ENCODE measurements around the gene LMTK3. TPM values are rescaled to one million over a fixed set of nuclear protein-coding genes. Genes with fewer than 3 reads are reported as not detected.

LMTK3 gene
- polyA plus RNA-seq, 1 donor = 7.2 TPM

DNA sequence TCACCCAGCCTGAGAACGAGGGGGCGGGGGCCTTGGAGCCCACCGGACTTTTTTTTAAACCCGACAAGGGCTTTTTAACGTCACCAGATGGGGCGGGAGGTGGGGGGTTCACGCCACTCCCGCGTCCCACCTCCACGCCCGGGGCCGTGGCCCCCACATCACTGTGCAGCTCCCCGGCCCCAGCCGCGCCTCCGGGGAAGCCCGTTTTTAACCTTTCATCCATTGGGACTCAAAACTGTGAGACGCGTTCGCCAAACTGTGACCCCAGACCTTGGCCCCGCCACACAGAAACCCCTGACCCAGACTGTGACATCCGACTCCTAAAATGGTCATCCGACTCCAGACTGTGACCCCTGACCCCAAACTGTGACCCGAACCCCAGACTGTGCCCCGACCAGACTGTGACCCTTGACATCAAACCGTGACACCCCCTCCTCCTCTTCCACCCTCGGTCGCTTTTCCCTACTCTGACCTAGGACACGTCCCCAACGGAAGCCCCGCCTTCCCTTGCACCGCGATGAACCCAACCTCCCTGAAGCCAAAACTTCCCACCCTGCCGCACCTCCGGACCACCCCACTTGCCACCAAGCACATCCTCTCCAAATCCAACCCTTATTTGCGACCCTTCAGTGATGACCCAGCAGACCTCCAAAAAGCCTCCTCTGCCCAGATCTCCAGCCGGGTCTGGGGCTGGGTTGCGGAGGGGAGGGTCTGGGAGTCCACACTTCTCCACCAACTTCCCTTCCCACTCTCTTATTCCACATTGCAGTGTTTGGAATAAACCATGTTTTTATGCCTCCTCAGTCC lies 67.3 kb downstream of the LMTK3 start:
- 0% methylated on average over 4 of the region's 38 CpGs for WGBS (ENCODE audit: insufficient coverage, low lambda C conversion rate)
- Histone ChIP-seq H3K27ac (ENCODE audit: low read length) (no peak overlapping the region), H3K4me1 (ENCODE audit: control insufficient read depth, insufficient read depth, low read length) (peaks cover 11% of the 10 kb centered on the region), H3K36me3 (ENCODE audit: control insufficient read depth, insufficient read depth, low read length) (peaks cover 21% of the 10 kb centered on the region), H3K27me3 (ENCODE audit: control insufficient read depth, insufficient read depth, low read length) (peaks cover 40% of the 10 kb centered on the region), H3K9me3 (ENCODE audit: control insufficient read depth, low read depth, low read length) (peaks cover 11% of the 10 kb centered on the region), H3K4me3 (ENCODE audit: low read length) (no peak overlapping the region)
- no peak for DNase-seq

DNA sequence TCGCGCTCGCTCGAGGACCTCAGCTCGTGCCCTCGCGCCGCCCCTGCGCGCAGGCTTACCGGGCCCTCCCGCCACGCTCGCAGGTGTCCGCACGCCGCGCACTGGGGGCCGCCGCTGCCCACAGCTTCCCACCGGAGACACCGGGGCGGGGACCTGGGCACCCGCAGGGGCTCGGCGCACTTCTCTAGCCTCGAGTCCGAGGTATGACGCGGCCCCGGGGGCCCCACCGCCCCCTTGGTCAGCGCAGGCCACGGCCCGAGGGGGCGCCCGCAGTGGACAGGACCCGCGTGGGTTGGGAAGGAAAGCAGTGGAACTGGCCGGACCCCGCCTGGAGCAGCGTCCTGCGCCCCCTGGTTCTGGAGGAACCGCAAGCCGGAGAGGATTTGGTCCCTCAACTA lies 67.9 kb downstream of the LMTK3 start:
- peaks cover 11% of the 10 kb centered on the region for H3K9me3 ChIP-seq (ENCODE audit: control insufficient read depth, low read depth, low read length)
- peaks cover 41% of the 10 kb centered on the region for H3K27me3 ChIP-seq (ENCODE audit: control insufficient read depth, insufficient read depth, low read length)
- H3K4me1 ChIP-seq (ENCODE audit: control insufficient read depth, insufficient read depth, low read length) = peaks cover 11% of the 10 kb centered on the region
- H3K27ac ChIP-seq (ENCODE audit: low read length) = no peak overlapping the region
- H3K36me3 ChIP-seq (ENCODE audit: control insufficient read depth, insufficient read depth, low read length) = peaks cover 17% of the 10 kb centered on the region
- H3K4me3 ChIP-seq (ENCODE audit: low read length) = no peak overlapping the region
- DNase-seq = no peak
- WGBS (ENCODE audit: insufficient coverage, low lambda C conversion rate) = no CpG with 5 or more reads among the region's 45 CpGs

DNA sequence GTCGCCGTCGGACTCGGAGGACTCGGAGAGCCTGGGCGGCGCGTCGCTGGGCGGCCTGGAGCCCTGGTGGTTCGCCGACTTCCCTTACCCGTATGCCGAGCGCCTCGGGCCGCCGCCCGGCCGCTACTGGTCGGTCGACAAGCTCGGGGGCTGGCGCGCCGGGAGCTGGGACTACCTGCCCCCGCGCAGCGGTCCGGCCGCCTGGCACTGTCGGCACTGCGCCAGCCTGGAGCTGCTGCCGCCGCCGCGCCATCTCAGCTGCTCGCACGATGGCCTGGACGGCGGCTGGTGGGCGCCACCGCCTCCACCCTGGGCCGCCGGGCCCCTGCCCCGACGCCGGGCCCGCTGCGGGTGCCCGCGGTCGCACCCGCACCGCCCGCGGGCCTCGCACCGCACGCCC lies 68.4 kb downstream of the LMTK3 start:
- H3K4me3 ChIP-seq (ENCODE audit: low read length) = no peak overlapping the region
- WGBS (ENCODE audit: insufficient coverage, low lambda C conversion rate) = no CpG with 5 or more reads among the region's 60 CpGs
- H3K27me3 ChIP-seq (ENCODE audit: control insufficient read depth, insufficient read depth, low read length) = peaks cover 41% of the 10 kb centered on the region
- H3K4me1 ChIP-seq (ENCODE audit: control insufficient read depth, insufficient read depth, low read length) = peaks cover 11% of the 10 kb centered on the region
- no peak overlapping the region for H3K27ac ChIP-seq (ENCODE audit: low read length)
- no peak for DNase-seq
- H3K36me3 ChIP-seq (ENCODE audit: control insufficient read depth, insufficient read depth, low read length) = peaks cover 12% of the 10 kb centered on the region
- H3K9me3 ChIP-seq (ENCODE audit: control insufficient read depth, low read depth, low read length) = peaks cover 11% of the 10 kb centered on the region

GRCh38 chr19:48442116-48443035 lies 69.3 kb downstream of the LMTK3 start:
- H3K27ac ChIP-seq (ENCODE audit: low read length) = no peak overlapping the region
- DNase-seq = no peak
- H3K36me3 ChIP-seq (ENCODE audit: control insufficient read depth, insufficient read depth, low read length) = peaks cover 3% of the 10 kb centered on the region
- peaks cover 44% of the 10 kb centered on the region for H3K27me3 ChIP-seq (ENCODE audit: control insufficient read depth, insufficient read depth, low read length)
- no CpG with 5 or more reads among the region's 94 CpGs for WGBS (ENCODE audit: insufficient coverage, low lambda C conversion rate)
- peaks cover 11% of the 10 kb centered on the region for H3K9me3 ChIP-seq (ENCODE audit: control insufficient read depth, low read depth, low read length)
- H3K4me1 ChIP-seq (ENCODE audit: control insufficient read depth, insufficient read depth, low read length) = peaks cover 11% of the 10 kb centered on the region
- no peak overlapping the region for H3K4me3 ChIP-seq (ENCODE audit: low read length)

DNA sequence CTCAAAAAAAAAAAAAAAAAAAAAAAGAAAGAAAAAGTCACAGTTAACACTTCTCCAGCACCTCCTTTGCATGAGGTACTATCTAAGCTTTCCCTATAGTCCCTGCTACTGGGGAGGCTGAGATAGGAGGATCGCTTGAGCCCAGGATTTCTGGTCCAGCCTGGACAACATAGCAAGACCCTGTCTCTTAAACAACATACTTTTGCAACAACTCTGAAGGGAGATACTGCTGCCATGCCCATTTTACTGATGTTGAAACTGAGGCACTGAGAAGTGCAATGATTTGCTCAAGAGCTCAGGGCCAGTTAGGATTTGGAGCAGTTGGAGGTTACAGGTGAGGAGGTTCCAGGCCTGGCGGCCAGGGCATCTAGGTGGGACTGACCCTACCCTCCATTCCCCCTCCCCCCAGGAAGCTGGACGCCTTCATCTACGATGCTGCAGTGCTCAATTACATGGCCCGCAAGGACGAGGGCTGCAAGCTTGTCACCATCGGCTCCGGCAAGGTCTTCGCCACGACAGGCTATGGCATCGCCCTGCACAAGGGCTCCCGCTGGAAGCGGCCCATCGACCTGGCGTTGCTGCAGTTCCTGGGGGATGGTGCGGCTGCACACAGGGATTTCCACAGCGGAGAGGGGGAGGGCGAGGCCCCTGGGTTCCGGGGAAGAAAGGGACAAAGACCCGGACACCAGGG lies 70.1 kb downstream of the LMTK3 start:
- DNase-seq = no peak
- H3K4me1 ChIP-seq (ENCODE audit: control insufficient read depth, insufficient read depth, low read length) = peaks cover 8% of the 10 kb centered on the region
- no peak overlapping the region for H3K4me3 ChIP-seq (ENCODE audit: low read length)
- no peaks in the 10 kb centered on the region for H3K36me3 ChIP-seq (ENCODE audit: control insufficient read depth, insufficient read depth, low read length)
- H3K9me3 ChIP-seq (ENCODE audit: control insufficient read depth, low read depth, low read length) = peaks cover 11% of the 10 kb centered on the region
- H3K27me3 ChIP-seq (ENCODE audit: control insufficient read depth, insufficient read depth, low read length) = peaks cover 48% of the 10 kb centered on the region
- WGBS (ENCODE audit: insufficient coverage, low lambda C conversion rate) = no CpG with 5 or more reads among the region's 20 CpGs
- no peak overlapping the region for H3K27ac ChIP-seq (ENCODE audit: low read length)

GRCh38 chr19:48436586-48436985 lies 75.0 kb downstream of the LMTK3 start:
- Histone ChIP-seq H3K27me3 (ENCODE audit: control insufficient read depth, insufficient read depth, low read length) (peaks cover 29% of the 10 kb centered on the region), H3K4me3 (ENCODE audit: low read length) (no peak overlapping the region), H3K36me3 (ENCODE audit: control insufficient read depth, insufficient read depth, low read length) (no peaks in the 10 kb centered on the region), H3K27ac (ENCODE audit: low read length) (no peak overlapping the region), H3K9me3 (ENCODE audit: control insufficient read depth, low read depth, low read length) (no peaks in the 10 kb centered on the region), H3K4me1 (ENCODE audit: control insufficient read depth, insufficient read depth, low read length) (no peaks in the 10 kb centered on the region)
- DNase-seq = no peak
- 94% methylated on average over 2 of the region's 5 CpGs for WGBS (ENCODE audit: insufficient coverage, low lambda C conversion rate)

Other genes starting within 250 kb of the LMTK3 start
- 2.2 TPM for gene ZNF114, start 241.8 kb downstream of the LMTK3 start, polyA plus RNA-seq
- gene EMP3, start 186.3 kb downstream of the LMTK3 start, polyA plus RNA-seq = 43.6 TPM
- 10.3 TPM for gene TMEM143, start 147.9 kb downstream of the LMTK3 start, polyA plus RNA-seq
- 0.12 TPM for gene SYNGR4, start 147.5 kb downstream of the LMTK3 start, polyA plus RNA-seq
- 253 TPM for gene KDELR1, start 120.3 kb downstream of the LMTK3 start, polyA plus RNA-seq
- gene GRIN2D, start 118.2 kb downstream of the LMTK3 start, polyA plus RNA-seq = 0.48 TPM
- gene GRWD1, start 65.9 kb downstream of the LMTK3 start, polyA plus RNA-seq = 19.3 TPM
- gene KCNJ14, start 56.3 kb downstream of the LMTK3 start, polyA plus RNA-seq = 0.70 TPM
- gene CYTH2, start 42.5 kb downstream of the LMTK3 start, polyA plus RNA-seq = 63.8 TPM
- 1.0 TPM for gene SULT2B1, start 40.3 kb upstream of the LMTK3 start, polyA plus RNA-seq
- gene SPACA4, start 94.9 kb upstream of the LMTK3 start, polyA plus RNA-seq = 4.2 TPM
- gene FAM83E, start 103.2 kb upstream of the LMTK3 start, polyA plus RNA-seq = 77.5 TPM
- 2,091 TPM for gene RPL18, start 107.3 kb upstream of the LMTK3 start, polyA plus RNA-seq
- gene SPHK2, start 107.7 kb upstream of the LMTK3 start, polyA plus RNA-seq = 20.1 TPM
- gene DBP, start 125.5 kb upstream of the LMTK3 start, polyA plus RNA-seq = 4.0 TPM
- gene CA11, start 134.4 kb upstream of the LMTK3 start, polyA plus RNA-seq = 10.1 TPM
- 0.42 TPM for gene NTN5, start 161.2 kb upstream of the LMTK3 start, polyA plus RNA-seq
- 105 TPM for gene FUT2, start 184.1 kb upstream of the LMTK3 start, polyA plus RNA-seq
- gene MAMSTR, start 207.9 kb upstream of the LMTK3 start, polyA plus RNA-seq = 4.1 TPM
- gene RASIP1, start 228.8 kb upstream of the LMTK3 start, polyA plus RNA-seq = 6.9 TPM
- gene IZUMO1, start 235.1 kb upstream of the LMTK3 start, polyA plus RNA-seq = 0.40 TPM
- gene FUT1, start 240.8 kb upstream of the LMTK3 start, polyA plus RNA-seq = 1.3 TPM
- not detected for gene FGF21, start 243.7 kb upstream of the LMTK3 start, polyA plus RNA-seq

Data from large intestine (tissue), 3 donors.